ENCODE results near the gene ZNF512B.
"Not testable (repeated sequence)": the region's sequence is repeated elsewhere in the genome, so short reads cannot be mapped to it uniquely, and the experiment has no call there.

The ZNF512B gene

GRCh38 chr20:63935447-63935846, 34.3 kb downstream of the ZNF512B start:
- no peak for DNase-seq (ENCODE audit: low read depth in 1 of 2, low spot score in 1 of 2)

GRCh38 chr20:63934271-63935068, 35.3 kb downstream of the ZNF512B start:
- DNase-seq (ENCODE audit: low read depth in 1 of 2, low spot score in 1 of 2) = no peak

- DNase-seq (ENCODE audit: low read depth in 1 of 2, low spot score in 1 of 2) = no peak
Measured at GRCh38 chr20:63933646-63934045, 36.1 kb downstream of the ZNF512B start.

GRCh38 chr20:63932606-63933160, 37.0 kb downstream of the ZNF512B start:
- no peak for DNase-seq (ENCODE audit: low read depth in 1 of 2, low spot score in 1 of 2)

GRCh38 chr20:63931735-63932134, 38.0 kb downstream of the ZNF512B start:
- DNase-seq (ENCODE audit: low read depth in 1 of 2, low spot score in 1 of 2) = no peak

GRCh38 chr20:63930971-63931553, 38.7 kb downstream of the ZNF512B start:
- DNase-seq (ENCODE audit: low read depth in 1 of 2, low spot score in 1 of 2) = no peak

GRCh38 chr20:63929473-63929883, 40.3 kb downstream of the ZNF512B start:
- not testable (repeated sequence) for DNase-seq (ENCODE audit: low read depth in 1 of 2, low spot score in 1 of 2)

- no peak for DNase-seq (ENCODE audit: low read depth in 1 of 2, low spot score in 1 of 2)
Measured at GRCh38 chr20:63929071-63929470, 40.7 kb downstream of the ZNF512B start.

GRCh38 chr20:63926298-63926697, 43.4 kb downstream of the ZNF512B start:
- no peak for DNase-seq (ENCODE audit: low read depth in 1 of 2, low spot score in 1 of 2)

GRCh38 chr20:63924241-63924640, 45.5 kb downstream of the ZNF512B start:
- DNase-seq (ENCODE audit: low read depth in 1 of 2, low spot score in 1 of 2) = no peak

GRCh38 chr20:63923651-63924050, 46.1 kb downstream of the ZNF512B start:
- no peak for DNase-seq (ENCODE audit: low read depth in 1 of 2, low spot score in 1 of 2)

- no peak for DNase-seq (ENCODE audit: low read depth in 1 of 2, low spot score in 1 of 2)
Measured at GRCh38 chr20:63920226-63920625, 49.5 kb downstream of the ZNF512B start.

GRCh38 chr20:63919130-63919529, 50.6 kb downstream of the ZNF512B start:
- DNase-seq (ENCODE audit: low read depth in 1 of 2, low spot score in 1 of 2) = no peak

- no peak for DNase-seq (ENCODE audit: low read depth in 1 of 2, low spot score in 1 of 2)
Measured at GRCh38 chr20:63917811-63918210, 51.9 kb downstream of the ZNF512B start.

GRCh38 chr20:63916371-63916939, 53.3 kb downstream of the ZNF512B start:
- DNase-seq (ENCODE audit: low read depth in 1 of 2, low spot score in 1 of 2) = not testable (repeated sequence)

- no peak for DNase-seq (ENCODE audit: low read depth in 1 of 2, low spot score in 1 of 2)
Measured at GRCh38 chr20:63915471-63915870, 54.3 kb downstream of the ZNF512B start.

- DNase-seq (ENCODE audit: low read depth in 1 of 2, low spot score in 1 of 2) = no peak
Measured at GRCh38 chr20:63913768-63914167, 56.0 kb downstream of the ZNF512B start.

- no peak for DNase-seq (ENCODE audit: low read depth in 1 of 2, low spot score in 1 of 2)
Measured at GRCh38 chr20:63911176-63911575, 58.6 kb downstream of the ZNF512B start.

- DNase-seq (ENCODE audit: low read depth in 1 of 2, low spot score in 1 of 2) = no peak
Measured at GRCh38 chr20:63908008-63908682, 61.6 kb downstream of the ZNF512B start.

All from activated CD4-positive, alpha-beta T cell treated with anti-CD3 and anti-CD28 coated beads, Interleukin-2, amount 50 U/mL, for 24 hours (primary cell).